ENCODE results near the gene MCM3.

The MCM3 gene

GRCh38 chr6:52310932-52311331 lies 26.4 kb upstream of the MCM3 start:
- H3K4me1 ChIP-seq (ENCODE audit: insufficient read depth, low read length): peaks cover 5% of the 10 kb centered on the region; the same call in 1 of the 2 replicates
- H3K9me3 ChIP-seq (ENCODE audit: control insufficient read depth, insufficient read depth, low read length): no peaks in the 10 kb centered on the region
- no peaks in the 10 kb centered on the region for H3K36me3 ChIP-seq (ENCODE audit: insufficient read depth, low read length)
- H3K9ac ChIP-seq (ENCODE audit: low read depth, low read length): no peak overlapping the region

GRCh38 chr6:52307900-52308372 lies 23.4 kb upstream of the MCM3 start:
- H3K9ac ChIP-seq (ENCODE audit: low read depth, low read length): no peak overlapping the region
- no peaks in the 10 kb centered on the region for H3K9me3 ChIP-seq (ENCODE audit: control insufficient read depth, insufficient read depth, low read length)
- H3K4me1 ChIP-seq (ENCODE audit: insufficient read depth, low read length): peaks cover 5% of the 10 kb centered on the region; the same call in 1 of the 2 replicates
- no peaks in the 10 kb centered on the region for H3K36me3 ChIP-seq (ENCODE audit: insufficient read depth, low read length)

DNA sequence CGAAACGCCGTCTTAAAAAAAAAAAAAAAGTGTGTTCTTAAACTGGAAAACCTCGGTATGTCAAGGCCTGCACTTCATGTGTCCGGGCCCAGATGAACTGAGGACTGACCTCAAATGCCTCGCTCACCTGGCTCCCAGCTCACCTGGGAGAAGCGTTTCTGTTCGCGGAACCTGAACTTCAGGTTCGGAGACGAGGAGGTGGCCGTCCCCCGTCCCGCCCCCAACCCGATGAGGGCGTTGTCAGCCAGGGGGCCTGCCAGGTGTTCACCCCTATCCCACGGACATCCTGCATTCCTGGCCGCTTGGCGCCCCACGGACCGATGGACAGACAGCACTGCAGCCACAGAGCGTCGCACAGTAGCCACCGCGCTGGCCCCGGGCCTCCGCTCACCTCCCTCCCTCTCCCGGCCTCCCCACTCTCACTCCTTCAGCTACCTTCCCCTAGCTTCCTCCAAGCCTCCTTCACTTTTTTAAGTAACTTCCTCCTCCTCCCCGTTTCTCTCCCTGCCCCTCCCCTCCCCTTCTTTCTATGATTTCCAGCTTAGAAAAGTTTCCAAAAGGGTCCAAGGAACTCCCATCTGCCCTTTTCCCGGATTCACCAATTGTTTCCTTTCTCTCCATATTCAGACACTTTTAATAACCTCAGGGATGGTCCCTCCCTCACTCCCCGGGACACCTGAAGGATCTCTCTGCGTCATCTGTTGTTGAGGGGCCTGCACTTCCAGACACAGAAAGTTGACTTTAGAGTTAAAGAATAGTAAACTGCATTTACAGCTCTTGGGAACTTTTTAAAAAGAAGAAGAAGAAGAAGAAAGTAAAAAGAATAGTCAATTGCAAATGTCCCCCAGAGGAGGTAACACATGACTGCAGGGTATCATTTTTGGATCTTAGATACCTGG lies 22.7 kb upstream of the MCM3 start:
- no peaks in the 10 kb centered on the region for H3K36me3 ChIP-seq (ENCODE audit: insufficient read depth, low read length)
- H3K9me3 ChIP-seq (ENCODE audit: control insufficient read depth, insufficient read depth, low read length): no peaks in the 10 kb centered on the region
- H3K9ac ChIP-seq (ENCODE audit: low read depth, low read length): peak overlapping the region; percentile 57
- peaks cover 5% of the 10 kb centered on the region; the same call in 1 of the 2 replicates for H3K4me1 ChIP-seq (ENCODE audit: insufficient read depth, low read length)

DNA sequence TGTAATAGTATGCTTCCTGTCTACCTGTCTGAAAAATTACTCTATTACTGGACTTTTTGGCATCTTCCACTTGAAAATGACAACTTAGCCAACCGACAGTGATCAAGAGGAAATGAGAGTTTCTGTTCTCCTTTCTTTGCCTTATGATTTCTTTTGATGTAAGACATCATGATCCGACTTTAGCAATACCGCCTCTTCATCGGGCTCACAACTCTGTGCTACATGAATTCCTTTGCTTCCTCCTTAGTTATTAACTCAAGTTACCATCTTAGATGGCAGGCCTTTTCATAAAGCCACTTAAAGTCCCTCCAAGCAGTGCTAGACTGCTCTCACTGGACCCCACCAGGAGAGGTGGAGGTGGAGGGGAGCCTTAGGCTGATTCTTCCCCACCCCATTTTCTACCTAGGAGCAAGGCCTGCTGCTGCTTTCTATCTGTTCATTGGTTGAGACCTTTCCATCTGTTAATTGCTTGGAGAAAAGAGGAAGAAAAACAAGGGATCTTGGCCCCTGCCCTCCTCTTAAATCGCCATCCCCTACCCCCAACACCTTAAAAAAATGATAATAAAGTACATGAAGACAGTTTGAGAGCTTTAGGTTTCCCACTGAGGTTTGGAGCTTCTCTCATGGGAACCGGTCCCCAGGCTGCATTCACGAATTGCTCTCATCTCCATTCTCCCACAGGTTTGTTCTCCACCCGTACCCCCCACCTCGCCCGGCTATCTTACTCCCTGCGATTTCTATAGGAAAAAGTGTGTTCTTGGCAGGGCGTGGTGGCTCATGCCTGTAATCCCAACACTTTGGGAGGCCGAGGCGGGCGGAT lies 21.6 kb upstream of the MCM3 start:
- peaks cover 5% of the 10 kb centered on the region; the same call in 1 of the 2 replicates for H3K4me1 ChIP-seq (ENCODE audit: insufficient read depth, low read length)
- no peak overlapping the region; the same call in 1 of the 2 replicates for H3K9ac ChIP-seq (ENCODE audit: low read depth, low read length)
- no peaks in the 10 kb centered on the region for H3K9me3 ChIP-seq (ENCODE audit: control insufficient read depth, insufficient read depth, low read length)
- H3K36me3 ChIP-seq (ENCODE audit: insufficient read depth, low read length): no peaks in the 10 kb centered on the region

- Histone ChIP-seq H3K9me3 (ENCODE audit: control insufficient read depth, insufficient read depth, low read length) (no peaks in the 10 kb centered on the region), H3K36me3 (ENCODE audit: insufficient read depth, low read length) (no peaks in the 10 kb centered on the region), H3K9ac (ENCODE audit: low read depth, low read length) (no peak overlapping the region), H3K4me1 (ENCODE audit: insufficient read depth, low read length) (peaks cover 5% of the 10 kb centered on the region; the same call in 1 of the 2 replicates)
Observed at GRCh38 chr6:52305411-52305810, 20.9 kb upstream of the MCM3 start.

- H3K36me3 ChIP-seq (ENCODE audit: insufficient read depth, low read length): no peaks in the 10 kb centered on the region
- H3K9me3 ChIP-seq (ENCODE audit: control insufficient read depth, insufficient read depth, low read length): no peaks in the 10 kb centered on the region
- H3K4me1 ChIP-seq (ENCODE audit: insufficient read depth, low read length): peaks cover 5% of the 10 kb centered on the region; the same call in 1 of the 2 replicates
- H3K9ac ChIP-seq (ENCODE audit: low read depth, low read length): no peak overlapping the region
Observed at GRCh38 chr6:52304983-52305390, 20.4 kb upstream of the MCM3 start.

DNA sequence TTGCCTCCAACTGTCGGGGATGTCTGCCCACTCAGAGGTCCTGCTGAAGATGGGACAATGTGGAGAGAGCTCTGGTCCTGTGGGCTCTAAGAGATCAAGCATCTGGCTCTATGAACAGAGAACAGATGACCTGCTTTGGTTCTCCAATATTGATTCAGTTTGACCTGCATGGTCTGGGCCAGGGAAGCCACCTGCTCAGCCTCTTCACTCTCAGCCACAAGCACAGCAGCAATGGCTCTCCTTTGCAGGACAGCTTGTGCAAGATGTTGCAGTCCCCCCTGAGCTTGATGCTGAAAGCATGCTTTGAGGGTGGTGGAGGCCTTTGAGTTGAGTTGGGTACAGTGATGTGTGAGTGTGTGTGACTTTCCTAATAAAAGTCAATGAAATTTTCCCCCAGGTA lies 18.6 kb upstream of the MCM3 start:
- Histone ChIP-seq H3K4me1 (ENCODE audit: insufficient read depth, low read length) (peaks cover 5% of the 10 kb centered on the region; the same call in 1 of the 2 replicates), H3K9ac (ENCODE audit: low read depth, low read length) (no peak overlapping the region), H3K9me3 (ENCODE audit: control insufficient read depth, insufficient read depth, low read length) (no peaks in the 10 kb centered on the region), H3K36me3 (ENCODE audit: insufficient read depth, low read length) (no peaks in the 10 kb centered on the region)

GRCh38 chr6:52301326-52301725 lies 16.8 kb upstream of the MCM3 start:
- H3K9me3 ChIP-seq (ENCODE audit: control insufficient read depth, insufficient read depth, low read length): peaks cover 4% of the 10 kb centered on the region; the same call in 1 of the 2 replicates
- no peak overlapping the region for H3K9ac ChIP-seq (ENCODE audit: low read depth, low read length)
- no peaks in the 10 kb centered on the region for H3K36me3 ChIP-seq (ENCODE audit: insufficient read depth, low read length)
- H3K4me1 ChIP-seq (ENCODE audit: insufficient read depth, low read length): no peaks in the 10 kb centered on the region

- no peaks in the 10 kb centered on the region for H3K36me3 ChIP-seq (ENCODE audit: insufficient read depth, low read length)
- H3K9me3 ChIP-seq (ENCODE audit: control insufficient read depth, insufficient read depth, low read length): peaks cover 8% of the 10 kb centered on the region; the same call in 1 of the 2 replicates
- no peaks in the 10 kb centered on the region for H3K4me1 ChIP-seq (ENCODE audit: insufficient read depth, low read length)
- no peak overlapping the region for H3K9ac ChIP-seq (ENCODE audit: low read depth, low read length)
Observed at GRCh38 chr6:52300489-52300931, 16.0 kb upstream of the MCM3 start.

GRCh38 chr6:52299653-52300052 lies 15.1 kb upstream of the MCM3 start:
- H3K36me3 ChIP-seq (ENCODE audit: insufficient read depth, low read length): no peaks in the 10 kb centered on the region
- H3K9ac ChIP-seq (ENCODE audit: low read depth, low read length): no peak overlapping the region
- peaks cover 8% of the 10 kb centered on the region; the same call in 1 of the 2 replicates for H3K9me3 ChIP-seq (ENCODE audit: control insufficient read depth, insufficient read depth, low read length)
- no peaks in the 10 kb centered on the region for H3K4me1 ChIP-seq (ENCODE audit: insufficient read depth, low read length)

DNA sequence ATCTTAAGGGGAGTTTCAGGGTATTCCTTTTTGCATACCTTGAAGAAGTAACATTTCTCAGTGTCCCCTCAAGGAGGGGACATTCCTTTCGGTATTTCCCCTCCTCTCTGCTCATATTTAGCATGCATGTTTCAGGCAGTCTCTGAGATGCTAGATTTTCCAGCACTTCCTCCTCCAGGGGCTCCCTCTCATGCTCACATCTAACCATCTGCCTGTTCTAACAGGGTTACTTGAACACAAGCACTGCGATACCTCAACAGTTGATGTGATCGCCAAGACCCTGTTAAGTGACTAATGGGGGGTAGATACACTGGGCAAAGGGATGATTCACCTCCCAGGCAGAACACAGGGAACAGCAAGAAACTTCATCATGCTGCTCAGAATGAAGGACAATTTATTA lies 12.9 kb upstream of the MCM3 start:
- H3K9ac ChIP-seq (ENCODE audit: low read depth, low read length): no peak overlapping the region
- peaks cover 8% of the 10 kb centered on the region; the same call in 1 of the 2 replicates for H3K9me3 ChIP-seq (ENCODE audit: control insufficient read depth, insufficient read depth, low read length)
- H3K4me1 ChIP-seq (ENCODE audit: insufficient read depth, low read length): no peaks in the 10 kb centered on the region
- H3K36me3 ChIP-seq (ENCODE audit: insufficient read depth, low read length): no peaks in the 10 kb centered on the region

DNA sequence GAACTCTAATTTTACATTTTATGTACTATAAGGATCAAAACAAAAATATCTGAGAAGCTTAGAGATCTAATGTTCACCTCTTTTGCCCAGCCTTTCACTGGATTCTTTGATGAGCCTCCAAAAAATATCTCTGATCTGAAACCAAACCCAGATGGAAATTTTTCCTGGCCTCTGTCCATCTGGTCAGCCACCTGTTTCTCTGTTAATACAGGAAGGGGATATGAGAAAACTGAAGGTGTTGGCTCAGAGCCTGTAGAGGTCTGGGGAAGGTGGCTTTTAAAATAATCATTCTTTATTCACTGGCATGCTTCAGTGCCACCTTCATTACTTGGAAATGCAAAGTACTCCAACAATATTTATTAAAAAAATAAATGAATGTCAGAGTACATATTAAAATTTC lies 8.5 kb upstream of the MCM3 start:
- Histone ChIP-seq H3K36me3 (ENCODE audit: insufficient read depth, low read length) (no peaks in the 10 kb centered on the region), H3K9me3 (ENCODE audit: control insufficient read depth, insufficient read depth, low read length) (peaks cover 8% of the 10 kb centered on the region; the same call in 1 of the 2 replicates), H3K9ac (ENCODE audit: low read depth, low read length) (no peak overlapping the region), H3K4me1 (ENCODE audit: insufficient read depth, low read length) (no peaks in the 10 kb centered on the region)

DNA sequence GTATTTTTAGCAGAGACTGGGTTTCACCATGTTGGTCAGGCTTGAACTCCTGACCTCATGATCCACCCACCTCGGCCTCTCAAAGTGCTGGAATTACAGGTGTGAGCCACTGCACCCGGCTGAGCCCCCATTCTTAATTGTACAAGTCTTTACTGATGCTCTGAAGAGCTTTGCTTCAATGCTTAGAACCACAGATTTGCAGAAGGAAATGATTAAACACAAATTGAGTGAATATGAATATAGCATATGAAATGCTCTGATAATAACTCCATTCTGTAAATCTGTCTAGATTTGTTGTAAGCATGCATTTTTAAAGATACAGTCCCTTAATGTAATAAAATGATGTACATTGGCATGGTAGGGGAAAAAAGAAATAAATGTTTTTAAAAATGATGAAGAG lies 4.3 kb upstream of the MCM3 start:
- Histone ChIP-seq H3K36me3 (ENCODE audit: insufficient read depth, low read length) (no peaks in the 10 kb centered on the region), H3K9me3 (ENCODE audit: control insufficient read depth, insufficient read depth, low read length) (no peaks in the 10 kb centered on the region), H3K9ac (ENCODE audit: low read depth, low read length) (no peak overlapping the region), H3K4me1 (ENCODE audit: insufficient read depth, low read length) (no peaks in the 10 kb centered on the region; the same call in 1 of the 2 replicates)

GRCh38 chr6:52288216-52288615 lies 3.7 kb upstream of the MCM3 start:
- Histone ChIP-seq H3K36me3 (ENCODE audit: insufficient read depth, low read length) (peaks cover under 1% of the 10 kb centered on the region; the same call in 1 of the 2 replicates), H3K4me1 (ENCODE audit: insufficient read depth, low read length) (no peaks in the 10 kb centered on the region; the same call in 1 of the 2 replicates), H3K9me3 (ENCODE audit: control insufficient read depth, insufficient read depth, low read length) (no peaks in the 10 kb centered on the region), H3K9ac (ENCODE audit: low read depth, low read length) (no peak overlapping the region)

All from ES-I3 (cell line).